Kidney (tissue), 14 donors: ENCODE measurements around the gene HLA-DOA. TPM values are rescaled to one million over a fixed set of nuclear protein-coding genes. Genes with fewer than 3 reads are reported as not detected.

Experiments used
- DNase-seq, 5 donors: peaks; one replicate each; pipeline ENCODE4 v3.0.0-alpha.2; 2013 to 2020
- FAIRE-seq: peaks from 2 replicates; lab custom pipeline; 2012; peaks lifted over from hg19 to GRCh38; lab: Jason Lieb, UNC
- H3K27ac ChIP-seq, 2 donors: one replicate each; pipeline ENCODE4 v1.7.0; 2013; ENCODE audit warnings: low read depth in 2 of 2, low read length in 2 of 2, inconsistent platforms in 1 of 2
- H3K27me3 ChIP-seq: one replicate; pipeline ENCODE4 v1.7.1; 2013; ENCODE audit warnings: low read length, inconsistent platforms; ENCODE audit not compliant: control insufficient read depth, insufficient read depth
- H3K36me3 ChIP-seq, 3 donors: one replicate each; pipeline versions ENCODE4 v1.7.0 to v1.7.1; 2013; ENCODE audit warnings: low read length in 3 of 3, control low read depth in 1 of 3, inconsistent platforms in 1 of 3; ENCODE audit not compliant: insufficient read depth in 3 of 3, control insufficient read depth in 2 of 3
- H3K4me1 ChIP-seq, 3 donors: one replicate each; pipeline versions ENCODE4 v1.7.0 to v1.7.1; 2013; ENCODE audit warnings: low read length in 3 of 3, inconsistent platforms in 1 of 3, low read depth in 1 of 3; ENCODE audit not compliant: control insufficient read depth in 2 of 3, insufficient read depth in 2 of 3
- H3K4me3 ChIP-seq, 3 donors: one replicate each; pipeline versions ENCODE4 v1.7.0 to v1.8.1; 2013; ENCODE audit warnings: low read length in 3 of 3, control low read depth in 1 of 3, inconsistent platforms in 1 of 3
- H3K9ac ChIP-seq, 3 donors: one replicate each; pipeline versions ENCODE4 v1.7.0 to v1.7.1; 2013; ENCODE audit warnings: low read length in 3 of 3, control low read depth in 1 of 3, inconsistent platforms in 1 of 3
- H3K9me3 ChIP-seq, 3 donors: one replicate each; pipeline versions ENCODE4 v1.7.0 to v1.7.1; 2013; ENCODE audit warnings: low read length in 3 of 3, control low read depth in 1 of 3, inconsistent platforms in 1 of 3; ENCODE audit not compliant: control insufficient read depth in 2 of 3, insufficient read depth in 1 of 3
- CTCF ChIP-seq: IDR thresholded peaks from 3 replicates; pipeline ENCODE4 v1.5.1; 2012; ENCODE audit warnings: mild to moderate bottlenecking, moderate library complexity, borderline replicate concordance; ENCODE audit not compliant: insufficient read depth; ENCODE audit errors: extremely low read depth
- intact Hi-C: fragments of 100-400 bp; cut with DNase I; formaldehyde crosslinking; loops from one replicate; pipeline ENCODE4 v1.11.1; 2022
- polyA plus RNA-seq: library from polyadenylated mRNA; stranded (reverse); fragments of 350-450 nt; fragmentation: Illumina TruSeq; extraction: RNeasy Lipid Tissue Mini Kit (QIAGEN cat#74804); gene quantifications from one replicate; pipeline ENCODE4 v1.2.3, GENCODE V29; 2014; ENCODE audit warnings: low read depth, low replicate concordance; ENCODE audit not compliant: insufficient read depth
- total RNA-seq: library from RNA; stranded (reverse); fragmentation: NEBNext Ultra II Directional; extraction: Animal tissue kit (Norgen Biotek cat#: 25700); gene quantifications from one replicate; pipeline ENCODE4 v1.2.1, GENCODE V29; 2021
- donor health status: control.
- donor health status: control.
- donor health status: control.
- donor health status: control.
- donor health status: control.
- donor health status: DM: yes; HTN: yes; CAD: no.
- donor health status: Normal renal cell carcinoma (clear cell type).

The HLA-DOA gene
- total and polyA plus RNA-seq, 2 donors from 2014 or later = 10.8 to 21.6 TPM

- no peak for FAIRE-seq
- Histone ChIP-seq H3K4me1 (peaks cover 0 to 17% (median 13%) of the 10 kb centered on the region in 3 donors), H3K27ac (no peak overlapping the region), H3K36me3 (peaks cover 40 to 55% (median 54%) of the 10 kb centered on the region in 3 donors), H3K27me3 (no peaks in the 10 kb centered on the region), H3K4me3 (no peak overlapping the region), H3K9me3 (no peaks in the 10 kb centered on the region), H3K9ac (no peak overlapping the region)
- TF ChIP-seq CTCF = no peak
- intact Hi-C loops = loop anchor here (5.0 kb wide), 1 partner anchor 43 kb away; no protein-coding TSS in a partner anchor
- DNase-seq = no peak
Measured at GRCh38 chr6:32980488-32981038, 28.8 kb downstream of the HLA-DOA start.

- no peak for DNase-seq
- Histone ChIP-seq H3K27ac (no peak overlapping the region), H3K4me1 (peaks cover 0 to 20% (median 15%) of the 10 kb centered on the region in 3 donors), H3K27me3 (no peaks in the 10 kb centered on the region), H3K36me3 (peaks cover 43 to 59% (median 58%) of the 10 kb centered on the region in 3 donors), H3K9me3 (no peaks in the 10 kb centered on the region), H3K9ac (no peak overlapping the region), H3K4me3 (no peak overlapping the region)
- intact Hi-C loops = loop anchor here (5.0 to 10.0 kb wide), 2 partner anchors 43 to 85 kb away; no protein-coding TSS in a partner anchor
- FAIRE-seq = no peak
- no peak for TF ChIP-seq CTCF
Measured at GRCh38 chr6:32979720-32980487, 29.5 kb downstream of the HLA-DOA start.

- Histone ChIP-seq H3K9ac (no peak overlapping the region), H3K4me3 (no peak overlapping the region), H3K27me3 (no peaks in the 10 kb centered on the region), H3K27ac (no peak overlapping the region), H3K4me1 (peaks cover 0 to 21% (median 15%) of the 10 kb centered on the region in 3 donors), H3K9me3 (no peaks in the 10 kb centered on the region), H3K36me3 (peaks cover 48 to 76% (median 60%) of the 10 kb centered on the region in 3 donors)
- DNase-seq (no peak), FAIRE-seq (no peak)
- intact Hi-C loops = loop anchor here (10.0 kb wide), 1 partner anchor 83 kb away; no protein-coding TSS in a partner anchor
- TF ChIP-seq CTCF = no peak
Measured at GRCh38 chr6:32977953-32978324, 31.5 kb downstream of the HLA-DOA start.
